Measurements from ENCODE around the gene ASB5.
"Not testable (repeated sequence)": the region's sequence is repeated elsewhere in the genome, so short reads cannot be mapped to it uniquely, and the experiment has no call there.

Gene ASB5

DNA sequence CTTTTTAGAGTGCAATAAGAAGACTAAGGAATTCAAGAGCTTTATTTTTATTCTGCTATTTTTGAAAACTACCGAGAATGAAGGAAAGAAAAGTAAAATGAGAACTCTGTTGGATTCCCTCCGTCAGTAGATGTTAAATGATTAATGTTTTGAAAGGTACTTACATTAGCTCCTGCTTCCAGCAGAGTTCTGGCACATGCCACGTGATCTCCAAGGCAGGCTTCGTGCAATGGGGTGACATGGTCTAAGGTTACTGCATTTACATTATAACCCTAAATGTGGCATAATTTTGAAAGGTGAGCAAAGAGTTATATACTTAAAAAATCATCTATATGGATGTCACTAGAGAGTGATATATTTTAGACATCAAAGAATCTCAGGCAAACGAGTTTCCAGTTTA lies 46.9 kb downstream of the ASB5 start:
- DNase-seq (ENCODE audit: low read depth) = no peak

DNA sequence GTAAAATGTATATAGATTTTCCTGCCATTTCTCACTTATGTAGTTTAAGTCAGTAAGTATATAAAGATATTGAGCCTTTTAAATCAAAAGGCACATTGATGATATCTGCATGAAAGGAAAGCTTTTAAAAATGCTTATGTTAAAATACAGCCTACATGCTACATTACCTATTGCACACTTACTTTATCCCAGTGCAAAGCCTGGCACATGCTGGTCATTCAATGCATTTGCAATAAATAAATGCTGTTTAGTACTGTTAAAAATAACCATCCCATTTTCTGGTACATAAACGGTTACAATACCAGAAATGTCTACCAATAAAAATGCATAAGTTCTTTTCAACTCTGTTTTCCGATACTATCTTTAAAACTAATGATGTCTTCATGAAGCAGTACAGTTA lies 51.5 kb downstream of the ASB5 start:
- no peak for DNase-seq (ENCODE audit: low read depth)

DNA sequence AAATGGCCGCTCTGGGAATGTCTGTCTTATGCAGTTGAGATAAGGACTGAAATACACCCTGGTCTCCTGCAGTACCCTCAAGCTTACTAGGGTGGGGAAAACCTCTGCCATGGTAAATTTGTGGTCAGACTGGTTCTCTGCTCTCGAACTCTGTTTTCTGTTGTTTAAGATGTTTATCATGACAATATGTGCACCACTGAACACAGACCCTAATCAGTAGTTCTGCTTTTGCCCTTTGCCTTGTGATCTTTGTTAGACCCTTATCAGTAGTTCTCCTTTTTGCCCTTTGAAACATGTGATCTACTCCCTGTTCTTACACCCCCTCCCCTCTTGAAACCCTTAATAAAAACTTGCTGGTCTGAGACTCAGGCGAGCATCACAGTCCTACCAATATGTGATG lies 56.7 kb downstream of the ASB5 start:
- DNase-seq (ENCODE audit: low read depth) = not testable (repeated sequence)

DNA sequence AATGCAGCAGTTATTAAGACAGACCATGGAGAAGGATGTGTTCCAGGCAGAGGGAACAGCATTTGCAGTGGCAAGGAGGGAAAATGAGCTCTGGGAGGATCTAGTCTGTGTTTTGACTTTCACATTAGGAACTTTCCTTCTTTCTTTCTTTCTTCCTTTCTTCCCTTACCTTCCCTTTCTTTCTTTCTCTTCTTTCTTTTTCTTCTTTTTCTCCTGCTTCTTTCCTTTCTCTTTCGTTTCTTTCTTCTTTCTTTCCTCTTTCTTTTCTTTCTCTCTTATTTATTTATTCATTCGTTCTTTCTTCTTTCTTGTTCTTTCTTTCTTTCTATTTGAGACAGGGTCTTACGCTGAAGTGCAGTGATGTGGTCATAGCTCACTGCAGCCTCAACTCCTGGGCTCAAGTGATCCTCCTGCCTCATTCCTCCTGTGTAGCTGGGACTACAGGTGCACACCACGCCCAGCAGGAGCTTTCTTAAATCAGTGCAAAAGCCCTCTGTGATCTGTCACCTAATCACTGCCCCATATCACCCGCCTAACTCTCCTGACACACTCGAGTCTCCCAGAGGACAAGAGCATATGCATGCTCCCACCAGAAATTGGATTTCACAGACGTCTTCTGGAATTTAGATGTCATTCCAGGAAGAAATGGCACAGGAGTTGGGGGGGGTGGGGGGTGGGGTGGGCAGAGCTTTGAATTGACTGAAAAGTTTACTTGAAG lies 58.3 kb downstream of the ASB5 start:
- DNase-seq (ENCODE audit: low read depth) = no peak

DNA sequence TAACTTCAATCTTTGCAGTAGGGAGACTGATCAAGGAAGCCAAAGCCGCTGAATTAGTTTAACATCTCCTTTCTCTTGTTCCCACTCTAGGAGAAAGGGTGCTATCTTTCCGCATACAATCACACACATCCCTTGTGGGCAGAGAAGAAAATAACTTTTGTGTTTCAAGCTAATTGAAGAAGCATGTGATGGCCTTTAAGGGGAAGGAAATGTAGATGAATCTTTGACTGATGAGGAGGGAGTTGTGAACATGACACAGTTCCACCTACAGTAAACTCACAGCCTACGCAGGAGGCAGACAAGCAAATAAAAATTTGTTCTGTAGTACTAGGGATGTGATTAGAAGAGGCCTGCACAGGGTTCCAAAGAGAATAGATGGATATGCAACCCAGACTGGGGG lies 58.9 kb downstream of the ASB5 start:
- no peak for DNase-seq (ENCODE audit: low read depth)

DNA sequence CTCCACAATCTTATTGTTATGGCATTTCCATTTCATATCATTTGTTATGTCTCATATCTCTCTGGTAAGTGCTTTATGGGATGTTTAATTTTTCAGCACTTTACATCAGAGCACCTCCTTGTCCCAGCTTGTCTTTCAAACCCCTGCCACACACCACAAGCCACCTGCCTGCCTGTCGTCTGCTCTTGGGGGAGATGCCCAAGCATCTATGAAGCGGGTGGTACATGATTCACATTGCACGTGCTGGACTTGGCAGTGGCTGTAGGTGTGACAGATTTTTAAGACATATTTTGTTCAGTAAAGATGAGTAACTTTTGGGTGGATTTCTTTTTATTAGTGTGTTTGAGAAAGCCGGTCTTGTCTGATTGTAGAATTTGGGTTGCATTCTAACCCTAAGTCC lies 59.5 kb downstream of the ASB5 start:
- DNase-seq (ENCODE audit: low read depth) = no peak

DNA sequence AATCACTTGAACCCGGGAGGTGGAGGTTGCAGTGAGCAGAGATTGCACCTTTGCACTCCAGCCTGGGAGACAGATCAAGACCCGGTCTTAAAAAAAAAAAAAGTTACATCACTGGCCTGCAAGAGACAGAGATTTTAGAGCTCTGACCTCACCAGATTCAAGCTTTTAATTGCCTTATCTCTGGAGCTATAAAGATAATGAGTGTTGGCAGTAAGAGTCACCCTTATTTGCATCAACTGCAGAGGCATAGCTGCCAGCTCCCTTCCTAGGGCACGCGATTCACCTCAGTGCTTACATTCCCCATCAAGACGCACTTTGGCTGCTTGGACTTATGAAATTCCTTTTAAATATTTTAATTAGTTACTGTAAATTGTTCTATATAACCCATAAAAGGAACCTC lies 61.2 kb downstream of the ASB5 start:
- DNase-seq (ENCODE audit: low read depth) = no peak

DNA sequence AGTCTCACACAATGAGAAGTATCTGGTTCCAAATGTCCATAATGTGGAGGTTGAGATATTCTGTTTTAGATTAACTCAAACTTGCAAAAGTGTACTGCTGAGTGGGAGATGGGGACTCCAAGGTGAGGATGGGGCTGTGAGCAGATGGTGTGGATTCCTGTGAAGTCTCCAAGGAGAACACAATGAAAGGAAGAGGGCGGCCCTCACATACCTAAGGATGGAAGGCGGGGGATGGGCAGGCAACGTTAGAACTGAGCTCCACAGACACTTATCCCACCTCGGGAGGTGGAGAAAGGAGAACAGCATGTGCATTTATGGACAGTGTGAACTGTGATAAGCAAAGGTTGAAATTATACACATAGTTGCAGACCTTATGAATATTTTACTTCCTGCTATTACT lies 63.7 kb downstream of the ASB5 start:
- DNase-seq (ENCODE audit: low read depth) = no peak

DNA sequence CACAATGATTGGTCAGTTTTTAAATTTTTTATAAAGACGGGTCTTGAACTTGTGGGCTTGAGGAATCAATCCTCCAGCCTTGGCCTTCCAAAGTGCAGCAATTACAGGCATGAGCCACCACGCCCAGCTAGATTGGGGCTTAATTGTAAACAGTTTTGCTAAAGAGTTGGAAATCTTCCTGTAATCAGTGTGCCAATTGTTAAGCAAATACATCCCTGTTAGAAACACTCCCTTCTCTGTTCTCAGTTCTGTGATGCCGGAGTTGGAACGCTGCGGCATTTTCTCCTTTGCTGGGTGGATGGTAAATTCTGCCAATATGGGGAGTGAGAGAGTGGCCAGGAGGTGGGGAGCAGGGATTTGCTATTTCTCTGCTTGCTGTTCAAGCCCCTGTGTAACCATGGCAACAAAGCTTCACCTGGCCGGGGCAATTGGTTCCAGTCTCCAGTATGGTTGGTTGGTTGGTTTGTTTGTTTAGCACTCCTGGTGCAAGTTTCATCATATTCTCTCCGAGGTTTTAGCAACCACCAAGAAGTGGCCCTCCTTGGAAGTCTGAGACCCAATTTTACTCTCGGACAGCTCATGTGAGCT lies 70.6 kb downstream of the ASB5 start:
- no peak for DNase-seq (ENCODE audit: low read depth)

DNA sequence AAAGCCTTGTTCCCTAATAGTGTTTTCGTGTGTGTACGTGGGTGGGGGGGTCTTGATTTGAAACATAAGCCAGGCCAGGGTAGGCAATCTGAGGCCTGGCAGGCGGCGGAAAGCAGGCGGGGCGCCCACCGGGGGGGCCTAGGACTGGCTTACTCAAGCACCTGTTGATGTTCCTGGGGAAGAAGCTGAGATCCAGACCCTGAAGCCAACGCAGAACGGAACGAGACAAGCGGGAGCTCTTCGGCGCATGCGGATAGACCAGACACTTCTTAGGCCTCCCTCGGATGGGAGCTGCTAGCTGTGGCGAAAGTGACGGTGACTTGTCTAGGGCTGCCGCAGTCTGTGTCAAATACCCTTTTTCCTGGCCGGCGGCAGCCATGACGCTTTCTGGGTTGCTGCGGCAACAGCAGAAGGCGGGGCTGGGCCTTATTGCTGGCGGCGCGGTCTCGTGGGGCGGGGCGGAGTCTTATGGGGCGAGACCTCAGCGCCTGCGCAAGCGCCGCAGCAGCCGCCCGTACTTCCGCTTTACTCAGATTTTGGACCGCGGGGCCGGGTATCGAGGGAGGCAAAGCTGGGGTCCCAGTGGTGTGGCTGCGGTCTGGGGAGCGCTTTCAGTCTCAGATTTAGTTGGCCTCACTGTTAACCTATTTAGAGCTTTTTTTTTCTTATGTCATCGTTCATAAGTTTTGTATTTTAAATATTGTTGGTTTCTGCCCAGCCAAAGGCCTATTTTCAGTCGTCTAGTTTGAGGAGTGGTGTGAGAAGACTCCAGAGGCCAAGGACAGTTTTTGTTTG lies 73.6 kb downstream of the ASB5 start, which contains the start of gene SPATA4:
TSS of gene SPATA4 (minus strand) at position 402 of the 795 bp plus-strand sequence. CDS start at position 379, 23 bp downstream.
- DNase-seq (ENCODE audit: low read depth) = peak; percentile 94

DNA sequence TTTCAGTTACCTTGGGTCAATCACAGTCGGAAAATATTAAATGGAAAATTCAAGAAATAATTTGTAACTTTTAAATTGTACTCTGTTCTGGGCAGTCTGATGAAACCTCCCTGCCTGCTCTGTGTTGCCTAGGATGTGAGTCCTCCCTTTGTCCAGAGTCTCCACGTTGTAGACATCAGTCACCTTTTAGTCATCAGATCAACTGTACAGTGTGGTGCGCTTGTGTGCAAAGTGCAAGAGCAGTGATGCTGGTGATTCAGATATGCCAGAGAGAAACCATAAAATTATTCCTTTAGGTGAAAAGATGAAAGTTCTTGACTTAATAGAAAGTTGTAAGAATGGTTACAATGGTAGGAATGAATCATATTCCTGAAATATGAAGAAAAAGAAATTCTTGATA lies 75.1 kb downstream of the ASB5 start:
- DNase-seq (ENCODE audit: low read depth) = peak; percentile 28

DNA sequence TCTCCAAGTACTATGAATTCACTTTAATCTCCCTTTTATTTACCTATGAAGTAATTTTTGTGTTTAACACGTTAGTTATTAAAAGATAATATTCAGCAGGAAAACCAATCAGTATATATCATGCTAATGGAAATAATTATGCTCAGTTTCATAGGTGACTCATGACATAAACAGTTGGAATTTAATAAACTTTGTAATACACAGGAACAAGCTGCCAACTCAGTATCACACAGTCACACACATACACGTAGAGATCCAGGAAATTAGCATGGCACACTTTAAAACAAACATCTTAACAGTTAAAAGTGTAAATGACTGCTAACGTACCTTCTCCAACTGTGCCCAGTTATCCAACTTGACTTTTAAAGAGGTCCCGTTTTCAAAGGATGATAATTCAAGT lies 75.9 kb downstream of the ASB5 start:
- no peak for DNase-seq (ENCODE audit: low read depth)

DNA sequence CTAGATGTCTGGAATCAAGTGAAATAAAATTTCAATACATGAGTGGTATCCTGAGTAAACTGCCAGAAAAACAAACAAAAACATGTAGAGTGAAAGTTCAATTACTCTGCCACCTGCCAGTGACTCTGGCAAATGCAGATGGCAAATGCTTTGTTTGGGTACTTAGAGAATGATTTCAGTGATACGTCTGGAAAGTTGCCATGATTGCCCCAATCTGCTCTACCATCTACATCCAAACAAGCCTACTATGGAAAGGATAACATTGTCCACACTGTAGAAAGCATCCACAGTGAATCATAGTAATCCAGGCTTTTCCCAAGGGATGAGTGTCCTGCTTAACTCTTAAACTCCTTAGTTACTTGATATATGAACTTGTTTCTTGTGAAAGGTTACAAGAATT lies 77.0 kb downstream of the ASB5 start:
- no peak for DNase-seq (ENCODE audit: low read depth)

DNA sequence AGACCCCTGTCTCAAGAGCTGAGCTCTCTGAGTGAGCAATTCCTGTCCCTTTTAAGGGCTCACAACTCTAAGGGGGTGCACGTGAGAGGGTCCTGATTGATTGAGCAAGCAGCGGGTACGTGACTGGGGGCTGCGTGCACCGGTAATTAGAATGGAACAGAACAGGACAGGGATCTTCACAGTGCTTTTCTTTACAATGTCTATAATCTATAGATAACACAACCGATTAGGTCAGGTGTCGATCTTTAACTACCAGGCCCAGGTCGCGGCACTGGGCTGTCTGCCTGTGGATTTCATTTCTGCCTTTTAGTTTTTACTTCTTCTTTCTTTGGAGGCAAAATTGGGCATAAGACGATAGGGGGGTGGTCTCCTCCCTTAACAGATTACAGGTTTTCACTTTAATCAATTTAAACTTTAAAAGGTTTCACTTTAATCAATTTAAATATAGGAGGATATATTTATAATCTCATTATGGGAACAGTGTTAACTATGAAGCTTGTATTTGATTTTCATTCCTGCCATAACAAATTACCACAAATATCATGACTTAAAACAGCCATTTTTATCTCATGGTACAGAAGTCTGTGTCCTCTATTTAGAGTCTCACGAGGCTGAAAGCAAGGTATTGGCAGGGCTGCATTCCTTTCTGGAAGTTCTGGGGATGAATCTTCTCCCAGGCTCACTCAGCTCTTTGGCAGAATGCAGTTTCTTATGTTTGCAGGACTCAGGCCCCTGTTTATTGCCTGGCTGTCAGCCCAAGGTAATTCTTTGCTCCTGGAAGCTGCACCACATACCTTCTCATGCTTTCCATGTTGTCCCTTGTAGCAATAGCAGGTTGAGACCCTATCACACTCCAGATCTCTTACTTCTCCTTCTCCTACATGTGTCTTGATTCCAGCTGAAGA lies 78.9 kb downstream of the ASB5 start:
- no peak for DNase-seq (ENCODE audit: low read depth)

DNA sequence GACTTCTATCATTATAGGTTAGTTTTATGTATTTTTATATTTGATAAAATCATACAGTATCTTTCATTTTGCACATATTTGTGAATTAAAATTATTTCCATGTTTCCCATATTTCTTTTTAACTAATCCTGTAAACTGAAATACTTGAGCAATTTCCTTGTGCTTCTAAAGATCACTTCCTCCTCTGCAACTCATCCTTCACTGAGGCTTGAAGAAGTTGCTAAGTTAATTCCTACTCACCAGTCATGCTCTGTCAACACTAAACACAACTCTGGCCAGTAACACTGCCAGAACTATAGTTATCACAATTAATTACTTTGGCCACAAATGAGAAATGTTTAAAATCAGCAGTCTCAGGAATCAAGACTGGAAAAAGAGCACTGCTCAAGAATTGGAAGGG lies 80.4 kb downstream of the ASB5 start:
- no peak for DNase-seq (ENCODE audit: low read depth)

DNA sequence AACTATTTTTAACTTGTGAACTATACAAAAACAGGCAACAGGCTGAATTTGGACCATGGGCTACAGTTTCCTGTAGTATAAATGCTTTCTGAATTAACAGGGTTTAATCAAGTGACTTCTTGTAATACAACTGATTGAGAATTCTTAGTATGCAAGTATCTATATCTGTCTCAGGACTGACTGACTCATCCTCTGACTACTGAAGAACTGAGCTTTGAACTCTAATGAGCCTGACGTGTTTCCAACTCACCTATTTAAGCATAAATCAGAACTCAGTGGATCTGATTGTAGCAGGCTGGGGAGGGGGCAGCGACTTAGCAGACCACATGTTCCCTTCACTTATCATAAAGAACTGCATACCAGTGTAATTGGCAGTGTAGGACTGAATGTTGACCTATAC lies 81.4 kb downstream of the ASB5 start:
- DNase-seq (ENCODE audit: low read depth) = no peak

DNA sequence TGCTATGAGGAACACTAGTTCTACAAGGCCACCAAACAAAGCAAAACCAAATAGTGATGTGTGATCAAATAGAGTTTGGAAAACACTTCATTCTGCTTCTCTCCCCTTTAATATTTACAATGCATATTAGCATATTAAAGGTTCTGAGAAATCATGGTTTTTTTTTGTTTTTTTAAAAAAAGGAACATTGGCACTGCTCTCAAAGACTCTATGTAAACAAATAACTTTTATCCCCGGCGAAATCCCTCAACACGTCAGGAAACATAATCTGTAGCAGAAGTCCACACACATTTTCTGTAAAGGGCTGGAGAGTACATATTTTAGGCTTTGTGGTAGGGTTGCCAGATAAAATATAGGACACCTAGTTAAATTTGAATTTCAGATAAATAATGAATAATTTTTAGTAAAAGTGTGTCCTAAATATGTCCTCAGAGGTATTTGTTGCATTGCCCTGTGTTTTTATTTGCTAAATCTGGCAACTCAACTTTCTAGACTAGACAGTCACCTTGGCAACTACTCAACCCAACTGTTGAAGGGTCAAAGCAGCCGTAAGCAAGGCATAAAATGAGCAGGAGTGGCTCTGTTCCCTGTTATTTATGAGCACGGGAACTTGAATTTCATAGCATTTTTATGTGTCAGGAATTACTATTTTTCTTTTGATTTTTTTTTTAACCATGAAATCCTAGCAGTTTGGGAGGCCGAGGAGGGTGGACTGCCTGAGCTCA lies 82.2 kb downstream of the ASB5 start:
- DNase-seq (ENCODE audit: low read depth) = no peak

DNA sequence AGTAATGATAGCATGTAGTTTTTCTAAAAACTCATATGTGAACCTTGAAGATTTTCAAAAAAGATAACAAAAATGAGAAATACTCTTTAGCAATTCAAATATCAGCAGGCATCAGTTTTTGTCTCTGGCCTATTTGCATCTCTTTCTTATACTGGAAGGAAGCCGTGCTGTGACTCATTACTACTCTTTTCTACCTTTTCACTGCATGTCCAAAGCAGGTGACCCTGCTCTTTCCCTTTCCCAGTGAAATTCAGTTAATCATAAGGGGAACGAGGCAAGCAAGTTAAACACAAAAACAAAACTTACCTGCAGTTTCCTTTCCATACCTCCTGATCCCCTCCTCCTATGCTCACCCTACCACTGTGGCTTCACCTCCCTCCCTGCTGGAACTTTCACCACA lies 83.0 kb downstream of the ASB5 start:
- DNase-seq (ENCODE audit: low read depth) = no peak

DNA sequence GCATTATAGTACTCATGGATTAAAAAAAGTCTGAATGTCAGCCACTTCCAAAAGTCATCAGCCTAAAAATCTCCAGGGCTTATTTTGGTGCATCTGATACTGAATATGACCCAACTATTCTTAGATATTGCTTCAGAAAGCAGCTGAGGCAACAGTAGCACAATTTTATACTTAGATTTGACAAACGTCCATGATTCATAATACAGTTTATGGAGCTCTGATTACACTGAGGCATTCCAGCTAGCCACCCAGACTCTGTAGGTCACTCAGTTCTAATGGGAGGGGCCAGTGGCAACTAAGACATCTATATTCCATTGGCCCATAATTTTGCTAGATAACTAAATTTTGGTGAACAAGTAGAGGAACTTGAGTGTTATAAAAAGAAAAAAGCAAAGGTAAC lies 84.0 kb downstream of the ASB5 start:
- DNase-seq (ENCODE audit: low read depth) = no peak
